Measurements from ENCODE around the gene MAP4K2. TPM values are rescaled to one million over a fixed set of nuclear protein-coding genes. Genes with fewer than 3 reads are reported as not detected.

Gene MAP4K2
- total and polyA plus RNA-seq, 2 of the 13 experiments (the other 11 are each of a cell fraction or from before 2014, with no cell fraction given): 8.3 to 17.6 TPM

GRCh38 chr11:64763526-64764039, 39.4 kb downstream of the MAP4K2 start:
- Histone ChIP-seq H3K27ac (ENCODE audit: extremely low read length, insufficient read depth, low read length) (no peak overlapping the region), H3K27me3 (ENCODE audit: control insufficient read depth in 1 of 2, insufficient read depth in 2 of 2, low read length in 2 of 2) (no peaks in the 10 kb centered on the region), H3K4me1 (ENCODE audit: insufficient read depth, low read length) (peaks cover 24% of the 10 kb centered on the region), H3K79me2 (ENCODE audit: insufficient read depth, low read length) (peaks cover 4% of the 10 kb centered on the region), H3K9ac (ENCODE audit: insufficient read depth, low read depth, low read length) (no peak overlapping the region), H2AFZ (ENCODE audit: low read length) (no peak overlapping the region), H3K4me3 (replicated peaks in 1 of 3; ENCODE audit: insufficient read depth in 1 of 3, low read depth in 2 of 3, low read length in 3 of 3) (no peak overlapping the region), H3K4me2 (ENCODE audit: low read depth, low read length) (no peak overlapping the region), H3K9me3 (ENCODE audit: low read length) (no peaks in the 10 kb centered on the region), H4K20me1 (ENCODE audit: insufficient read depth, low read length) (peaks cover 56% of the 10 kb centered on the region), H3K36me3 (replicated peaks in 1 of 2; ENCODE audit: control insufficient read depth in 1 of 2, insufficient read depth in 2 of 2, low read length in 2 of 2) (peaks cover 32 to 52% of the 10 kb centered on the region in 2 experiments)
- ATAC-seq (no peak), FAIRE-seq (no peak), DNase-seq (ENCODE audit: low spot score) (no peak)
- intact Hi-C loops (cut with micrococcal nuclease; ENCODE audit: unreplicated experiment): no loop called here
- in situ Hi-C loops (cut with HindIII; ENCODE audit: extremely low pct_ligation_motif_present, low pct_unique_long_range_greater_than_20kb): no loop called here
- POLR2A ChIA-PET: interaction anchor here (0.7 to 3.8 kb wide), 3 partner anchors 9 to 58 kb away, joined by 3 to 23 read pairs (median 4); partner anchors contain the start of gene SF1
- CTCF ChIA-PET (ENCODE audit: low intra/inter-chr PET ratio, low total read pairs): no interaction called here
- WGBS (ENCODE audit: low lambda C conversion rate): 100% methylated on average over 4 of the region's 6 CpGs
- BruUV-seq (replicated peaks): no TSS peak
- no peak for TF ChIP-seq HES4 (CRISPR knock-in tag; IDR thresholded peaks at IDR 0.05; ENCODE audit: borderline replicate concordance)
- no peak for TF ChIP-seq SALL2 (CRISPR knock-in tag; IDR thresholded peaks at IDR 0.05)
- no peak for TF ChIP-seq ARID2 (CRISPR knock-in tag; IDR thresholded peaks at IDR 0.05; ENCODE audit: borderline replicate concordance)
- peak; percentile 52 for TF ChIP-seq RBM22 (optimal IDR thresholded peaks at IDR 0.05; ENCODE audit: low read length)
- peak; percentile 97 for TF ChIP-seq AGO2 (optimal IDR thresholded peaks at IDR 0.05; ENCODE audit: low read depth, low read length)
- TF ChIP-seq ZHX2 (IDR thresholded peaks at IDR 0.05; ENCODE audit: low read depth): no peak
- no peak for TF ChIP-seq ZHX2 (CRISPR knock-in tag; IDR thresholded peaks at IDR 0.05; ENCODE audit: borderline replicate concordance)
- TF ChIP-seq JUN (CRISPR knock-in tag; IDR thresholded peaks at IDR 0.05): no peak
- 0 out of 2 replicates have a peak, but pooled peaks have one; percentile 29 for TF ChIP-seq ZNF142 (CRISPR knock-in tag; IDR thresholded peaks at IDR 0.05)
- TF ChIP-seq ZNF17 (CRISPR knock-in tag; IDR thresholded peaks at IDR 0.05): no peak
- no peak for TF ChIP-seq JUNB (CRISPR knock-in tag; IDR thresholded peaks at IDR 0.05; ENCODE audit: borderline replicate concordance)
- no peak for TF ChIP-seq TCF7 (IDR thresholded peaks at IDR 0.05; ENCODE audit: low read depth)
- TF ChIP-seq RBFOX2 (IDR thresholded peaks at IDR 0.05; ENCODE audit: low read depth, low read length): 0 out of 2 replicates have a peak, but pooled peaks have one; percentile 31
- TF ChIP-seq CHD4 (IDR thresholded peaks at IDR 0.05; ENCODE audit: borderline replicate concordance, low read length): no peak
